Cardiac septum (tissue), 1 donor: ENCODE results near the gene ARL10. TPM values are rescaled to one million over a fixed set of nuclear protein-coding genes. Genes with fewer than 3 reads are reported as not detected.

Experiments
- DNase-seq: peaks from one replicate; pipeline ENCODE4 v3.0.0-alpha.2; 2020; ENCODE audit warnings: low spot score
- intact Hi-C: fragments of 100-400 bp; cut with DNase I; formaldehyde crosslinking; loops from one replicate; pipeline ENCODE4 v1.14.0; 2022
- total RNA-seq: library from RNA; stranded (reverse); fragmentation: NEBNext Ultra II Directional; extraction: Animal tissue kit (Norgen Biotek cat#: 25700); gene quantifications from one replicate; pipeline ENCODE4 v1.2.1, GENCODE V29; 2021
- donor health status: DM: no; HTN: no; CAD: no.

The ARL10 gene
- total RNA-seq, 1 donor from 2014 or later: 11.4 TPM

DNA sequence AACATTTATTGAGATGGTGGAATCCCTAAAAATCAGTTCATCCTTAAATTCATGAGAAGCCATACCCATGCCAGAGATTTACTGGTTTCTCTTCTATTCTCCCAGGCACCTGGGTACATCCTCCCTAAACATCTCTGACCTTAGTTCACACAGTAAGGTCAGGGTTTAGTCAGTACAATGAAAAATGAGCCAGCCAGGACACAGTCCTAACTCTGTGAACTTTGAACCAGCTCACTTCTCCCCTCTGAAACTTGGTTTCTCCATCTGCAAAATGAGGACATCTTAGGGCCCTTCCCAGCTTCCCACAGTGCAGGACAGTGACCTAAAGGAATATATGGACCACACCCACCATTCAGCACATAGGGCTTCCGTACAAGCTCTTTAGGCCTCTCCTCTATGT, 21.2 kb downstream of the ARL10 start:
- intact Hi-C loops: no loop called here
- no peak for DNase-seq

DNA sequence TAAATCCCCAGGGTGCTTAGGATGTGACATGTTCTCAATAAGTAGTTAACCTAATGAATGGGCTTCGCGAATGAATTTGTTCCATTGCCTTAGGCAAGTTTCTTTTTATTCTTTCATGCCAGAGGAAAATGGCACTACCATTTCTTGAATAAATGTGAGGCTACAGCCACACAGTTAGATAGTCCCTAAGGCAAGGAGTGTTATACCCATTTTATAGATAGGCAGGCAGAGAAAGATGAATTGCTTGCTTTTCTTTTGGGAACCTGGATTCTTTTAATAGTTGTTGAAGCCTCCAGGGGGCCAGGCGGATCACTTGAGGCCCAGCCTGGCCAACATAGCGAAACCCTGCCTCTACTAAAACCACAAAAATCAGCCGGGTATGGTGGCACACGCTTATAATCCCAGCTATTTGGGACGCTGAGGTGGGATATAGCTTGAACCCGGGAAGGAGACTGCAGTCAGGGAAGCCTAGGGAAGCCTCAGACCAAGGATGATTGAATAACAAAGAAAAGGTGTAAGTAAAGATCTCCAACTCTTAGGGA, 22.2 kb downstream of the ARL10 start:
- intact Hi-C loops: no loop called here
- no peak for DNase-seq

DNA sequence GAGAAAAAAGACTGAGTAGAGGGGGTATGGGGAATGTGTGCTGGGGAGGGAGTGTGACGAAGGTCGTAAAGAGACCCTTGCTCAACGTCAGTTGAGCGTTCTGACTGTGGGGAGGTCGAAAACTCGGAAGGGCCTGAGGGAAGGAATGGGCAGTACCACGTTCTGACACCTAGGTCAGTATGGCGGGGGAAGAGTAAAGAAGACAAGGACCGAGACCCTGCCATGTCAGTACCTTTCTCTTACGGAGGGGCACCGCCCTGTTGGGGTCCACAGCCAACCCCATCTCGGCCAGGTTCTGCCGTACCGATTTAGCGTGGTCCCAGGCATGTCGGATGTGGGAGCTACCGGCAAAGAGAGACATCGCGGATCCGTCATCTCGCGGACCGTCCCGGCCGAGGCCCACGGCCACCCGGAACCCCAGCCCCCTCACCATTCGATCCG, 22.7 kb downstream of the ARL10 start:
- no peak for DNase-seq
- intact Hi-C loops: loop anchor here (2.0 kb wide), 1 partner anchor 27 kb away; the partner anchor contains the start of gene KIAA1191

DNA sequence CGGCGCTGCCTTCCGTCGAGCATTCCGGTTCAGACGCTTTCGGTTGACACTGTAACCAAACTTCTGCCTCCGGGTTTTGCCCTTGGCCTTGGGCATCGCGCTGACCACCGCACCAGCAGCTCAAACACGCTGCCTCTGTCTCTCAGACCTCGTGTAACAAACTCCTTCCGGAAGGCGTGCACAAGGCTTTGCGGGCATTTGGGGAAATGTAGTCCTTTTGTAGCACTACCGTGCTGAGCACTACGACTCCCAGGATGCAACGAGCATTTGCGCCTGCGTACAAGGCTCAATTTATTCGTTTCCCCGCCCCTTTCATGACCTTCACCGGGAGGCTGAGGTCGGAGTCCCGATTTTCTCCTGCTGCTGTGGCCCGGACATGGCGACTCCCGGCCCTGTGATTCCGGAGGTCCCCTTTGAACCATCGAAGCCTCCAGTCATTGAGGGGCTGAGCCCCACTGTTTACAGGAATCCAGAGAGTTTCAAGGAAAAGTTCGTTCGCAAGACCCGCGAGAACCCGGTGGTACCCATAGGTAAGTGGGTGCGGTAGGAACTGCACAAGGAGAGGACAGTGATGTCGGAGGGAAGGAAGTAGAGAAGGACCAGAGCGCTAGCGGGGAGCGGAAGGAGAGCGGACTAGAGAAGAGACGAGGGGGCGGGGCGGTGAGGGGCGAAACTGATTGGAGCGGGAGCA, 23.3 kb downstream of the ARL10 start, which contains the start of the genes HIGD2A and NOP16:
TSS of gene HIGD2A (plus strand) at position 308 of the 691 bp plus-strand sequence. CDS start at position 377, 69 bp downstream.
TSS of gene NOP16 (minus strand) at position 155 of the 691 bp plus-strand sequence. CDS start at position 96, 59 bp downstream.
- DNase-seq: peak; percentile 98
- intact Hi-C loops: loop anchor here (2.0 kb wide), 1 partner anchor 28 kb away; the partner anchor contains the start of gene KIAA1191

DNA sequence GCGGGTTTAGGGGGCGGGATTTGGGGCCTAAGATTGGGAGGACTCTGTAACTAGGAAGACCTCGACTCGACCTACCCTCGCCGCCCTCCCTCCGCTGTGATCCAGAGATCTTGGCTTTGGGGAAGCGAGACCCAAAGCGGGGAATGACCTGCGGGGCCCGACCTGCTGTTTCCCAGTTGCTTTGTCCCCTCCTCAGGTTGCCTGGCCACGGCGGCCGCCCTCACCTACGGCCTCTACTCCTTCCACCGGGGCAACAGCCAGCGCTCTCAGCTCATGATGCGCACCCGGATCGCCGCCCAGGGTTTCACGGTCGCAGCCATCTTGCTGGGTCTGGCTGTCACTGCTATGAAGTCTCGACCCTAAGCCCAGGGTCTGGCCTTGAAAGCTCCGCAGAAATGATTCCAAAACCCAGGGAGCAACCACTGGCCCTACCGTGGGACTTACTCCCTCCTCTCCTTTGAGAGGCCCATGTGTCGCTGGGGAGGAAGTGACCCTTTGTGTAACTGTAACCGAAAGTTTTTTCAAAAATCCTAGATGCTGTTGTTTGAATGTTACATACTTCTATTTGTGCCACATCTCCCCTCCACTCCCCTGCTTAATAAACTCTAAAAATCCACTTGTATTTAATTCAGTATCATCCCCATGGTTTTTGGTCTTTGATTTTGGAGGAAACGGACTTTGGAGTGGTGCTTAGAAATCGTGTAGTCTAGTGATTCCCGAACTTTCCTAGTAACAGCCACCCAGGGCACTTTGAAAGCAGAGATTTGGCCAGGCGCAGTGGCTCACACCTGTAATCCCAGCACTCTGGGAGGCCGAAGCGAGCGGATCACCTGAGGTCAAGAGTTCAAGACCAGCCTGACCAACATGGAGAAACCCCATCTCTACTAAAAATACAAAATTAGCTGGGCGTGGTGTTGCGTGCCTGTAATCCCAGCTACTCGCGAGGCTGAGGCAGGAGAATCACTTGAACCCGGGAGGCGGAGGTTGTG, 24.1 kb downstream of the ARL10 start:
- DNase-seq: no peak
- intact Hi-C loops: loop anchor here (2.0 kb wide), 1 partner anchor 29 kb away; the partner anchor contains the start of gene KIAA1191

DNA sequence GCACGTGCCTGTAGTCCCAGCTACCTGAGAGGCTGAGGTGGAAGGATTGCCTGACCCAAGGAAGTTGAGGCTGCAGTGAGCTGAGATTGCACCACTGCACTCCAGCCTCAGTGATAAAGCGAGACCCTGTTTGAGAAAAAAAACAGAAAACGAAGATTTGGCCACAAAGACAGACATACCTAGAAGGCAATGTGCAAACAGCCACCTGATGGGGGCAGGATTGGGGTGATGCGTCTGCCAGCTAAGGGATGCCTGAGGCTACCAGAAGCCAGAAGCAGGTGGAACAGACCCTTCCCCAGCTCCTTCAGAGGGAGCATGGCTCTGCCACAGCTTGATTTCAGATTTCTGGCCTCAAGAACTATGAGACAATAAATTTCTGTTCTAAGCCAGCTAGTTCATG, 26.2 kb downstream of the ARL10 start:
- DNase-seq: no peak
- intact Hi-C loops: no loop called here

DNA sequence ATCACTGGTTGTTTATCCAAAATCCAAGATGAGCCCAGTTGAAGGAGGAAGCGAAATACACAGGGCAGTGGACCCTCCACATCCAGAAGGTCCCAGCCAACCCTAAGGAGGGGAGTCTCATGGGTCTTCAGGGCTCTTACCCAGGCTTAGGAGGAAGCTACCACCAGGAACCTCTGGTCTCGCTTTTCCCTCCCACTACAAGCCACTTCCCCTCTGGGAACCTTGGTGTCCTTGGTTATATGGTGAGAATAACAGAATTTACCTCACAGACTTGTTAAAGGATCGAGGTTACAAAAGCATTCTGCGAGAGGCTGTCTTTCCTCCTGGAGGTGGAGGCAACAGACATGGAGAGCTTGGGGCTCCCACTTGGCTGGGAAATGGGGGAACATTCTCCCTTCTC, 26.7 kb downstream of the ARL10 start:
- no peak for DNase-seq
- intact Hi-C loops: no loop called here

DNA sequence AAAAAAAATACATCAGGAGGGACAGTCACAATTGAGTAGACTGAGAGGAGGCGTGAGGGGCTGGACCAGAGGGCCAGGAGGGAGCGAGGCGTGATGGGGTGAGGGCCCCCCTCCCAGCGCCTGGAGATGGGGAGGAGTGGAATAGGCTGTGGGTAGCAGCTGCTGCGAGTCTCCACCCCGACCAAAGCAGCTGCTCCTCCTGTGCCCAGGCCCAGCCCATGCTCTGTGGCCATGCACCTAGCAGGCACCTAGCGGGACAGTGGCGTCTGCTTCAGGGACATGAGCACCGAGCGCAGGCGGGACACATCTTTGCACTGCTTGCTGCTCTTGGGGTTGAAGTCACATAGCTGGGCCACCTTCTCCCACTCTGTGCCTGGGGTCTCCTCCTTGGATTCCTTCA, 27.2 kb downstream of the ARL10 start:
- intact Hi-C loops: no loop called here
- DNase-seq: no peak

DNA sequence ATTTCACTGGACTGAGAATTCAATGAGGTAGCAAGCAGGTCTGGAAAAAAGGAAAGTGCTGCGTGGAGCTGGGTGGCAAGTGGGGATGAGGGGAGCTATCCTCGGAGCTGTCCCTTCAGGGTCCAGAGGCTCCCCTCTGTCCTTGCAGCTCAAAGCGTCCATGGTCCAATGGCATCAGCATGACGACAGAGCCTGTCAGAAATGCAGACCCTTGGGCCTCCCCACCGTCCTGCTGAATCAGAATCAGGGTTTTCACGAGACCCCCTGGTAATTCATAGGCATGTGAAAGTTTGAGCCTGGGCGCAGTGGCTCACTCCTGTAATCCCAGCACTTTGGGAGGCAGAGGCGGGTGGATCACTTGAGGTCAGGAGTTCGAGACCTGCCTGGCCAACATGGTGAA, 28.8 kb downstream of the ARL10 start:
- DNase-seq: no peak
- intact Hi-C loops: no loop called here

DNA sequence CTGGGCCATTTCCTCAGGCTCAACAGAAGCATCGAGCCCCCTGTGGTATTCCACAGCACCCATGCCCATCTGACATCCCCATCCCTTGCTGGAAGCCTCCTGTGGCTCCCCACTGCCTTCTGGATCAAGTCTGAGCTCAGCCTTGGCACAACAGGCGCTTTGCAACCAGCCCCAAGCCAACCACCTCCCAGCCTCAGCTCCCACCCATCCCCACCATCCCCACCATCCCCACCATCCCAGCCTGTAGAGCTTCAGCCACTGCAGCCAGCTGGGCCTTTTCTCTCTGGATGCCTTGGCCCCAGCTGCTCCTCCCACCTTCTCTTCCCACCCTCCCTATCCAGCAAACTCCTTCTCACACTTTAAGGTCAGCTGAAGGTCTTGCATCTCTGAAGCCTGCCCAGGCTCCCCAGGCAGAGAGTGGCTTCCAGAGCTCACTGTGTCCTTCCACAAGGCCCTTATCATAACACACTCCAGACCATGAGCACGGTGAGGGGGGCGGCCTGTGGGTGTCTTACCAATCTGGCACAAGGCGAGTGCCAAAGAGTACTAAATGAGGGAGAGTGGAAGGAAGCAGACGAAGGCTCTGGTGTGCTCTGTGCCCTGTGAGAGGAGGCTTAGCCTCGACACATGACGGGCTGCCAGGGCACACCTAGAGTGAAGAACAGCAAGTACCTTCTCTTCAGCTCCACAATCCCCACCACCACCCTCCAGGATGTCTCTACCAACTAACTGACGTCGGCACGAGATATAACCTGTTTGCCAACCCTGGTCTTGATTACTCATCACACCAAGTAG, 29.8 kb downstream of the ARL10 start:
- no peak for DNase-seq
- intact Hi-C loops: no loop called here

DNA sequence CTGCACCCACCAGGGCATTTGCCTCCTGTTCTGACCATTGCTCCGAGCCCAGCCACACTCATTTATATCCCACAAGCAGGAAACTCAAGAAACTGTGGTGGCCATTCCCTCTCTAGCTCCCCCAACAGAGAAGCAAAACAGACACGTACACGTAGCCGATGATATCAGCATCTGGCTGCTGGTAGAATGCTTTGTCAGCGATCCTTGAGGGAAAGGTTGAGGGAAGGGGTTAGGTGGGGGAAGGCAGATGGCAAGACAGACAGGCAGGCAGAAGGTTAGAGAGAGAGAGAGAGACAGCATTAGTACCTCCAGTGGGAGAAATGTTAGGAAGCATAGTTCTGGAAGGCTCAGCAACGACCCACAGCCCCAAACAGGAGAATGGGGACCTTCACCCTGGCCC, 31.0 kb downstream of the ARL10 start:
- DNase-seq: no peak
- intact Hi-C loops: no loop called here

DNA sequence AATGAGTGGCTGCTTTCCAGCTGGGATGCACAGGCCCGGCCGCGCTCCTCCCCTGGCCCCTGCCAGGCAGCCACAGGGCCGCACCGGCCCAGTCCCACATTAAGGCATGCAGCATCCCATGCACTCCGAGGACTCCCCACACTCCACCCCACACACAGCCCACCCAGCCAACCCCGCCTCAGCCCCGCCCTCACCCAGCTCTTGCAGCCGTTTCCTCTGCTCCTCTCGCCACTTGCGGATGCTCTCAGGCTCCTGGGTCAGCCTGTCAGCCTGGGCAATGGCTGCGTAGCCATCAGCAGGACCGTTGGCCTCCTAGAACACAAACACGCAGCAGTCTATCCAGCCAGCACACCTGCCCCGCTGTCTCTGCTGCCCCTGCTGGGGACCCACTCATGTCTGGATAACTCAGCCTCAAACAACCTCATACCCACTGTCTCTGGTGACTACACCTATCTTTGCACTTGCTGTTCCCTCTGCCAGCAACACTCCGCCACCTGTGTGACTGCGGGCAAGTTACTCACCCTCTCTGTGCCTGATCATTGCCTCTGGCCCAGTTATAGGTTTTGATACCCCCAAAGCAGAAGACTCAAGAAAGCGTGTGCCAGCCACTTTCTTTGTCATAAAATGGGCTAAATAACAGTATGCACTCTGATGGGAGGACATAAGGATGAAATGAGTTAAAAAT, 32.6 kb downstream of the ARL10 start:
- DNase-seq: no peak
- intact Hi-C loops: no loop called here

DNA sequence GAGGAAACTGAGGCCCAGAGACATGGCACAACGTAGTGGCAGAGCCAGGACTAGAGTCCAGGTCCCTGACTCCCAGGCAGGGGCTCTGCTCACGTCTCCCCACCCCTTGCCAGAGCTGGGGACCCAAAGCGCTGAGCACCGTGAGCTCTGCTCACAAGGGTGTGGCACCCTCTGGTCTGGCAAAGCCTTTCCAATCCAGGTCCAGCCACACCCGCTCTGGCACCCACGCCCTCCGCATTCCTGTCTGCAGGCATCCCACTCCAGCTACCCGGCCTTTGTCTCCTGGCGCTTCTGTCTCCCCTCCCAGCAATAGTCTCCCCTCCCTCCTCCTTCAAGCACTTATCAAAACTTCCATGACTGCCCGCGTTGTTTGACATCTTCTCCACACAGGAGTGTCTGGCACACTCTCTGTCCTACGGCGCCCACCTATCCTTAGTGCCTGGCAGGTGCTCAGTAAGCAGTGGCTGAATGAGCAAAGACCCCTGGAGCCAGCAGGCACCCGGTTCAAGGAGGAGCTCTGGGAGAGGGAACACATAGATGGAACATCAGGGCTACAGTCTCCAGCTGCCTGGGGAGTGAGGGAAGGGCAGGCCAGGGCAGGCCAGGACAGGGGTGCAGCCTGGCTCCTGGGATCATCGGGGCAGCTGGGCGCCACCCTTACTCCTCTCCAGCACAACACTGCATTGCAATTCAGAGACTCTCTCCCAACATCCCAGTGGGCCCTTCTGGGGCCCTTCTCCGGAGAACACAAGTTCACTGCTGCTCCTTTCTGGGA, 35.3 kb downstream of the ARL10 start:
- DNase-seq: no peak
- intact Hi-C loops: no loop called here

DNA sequence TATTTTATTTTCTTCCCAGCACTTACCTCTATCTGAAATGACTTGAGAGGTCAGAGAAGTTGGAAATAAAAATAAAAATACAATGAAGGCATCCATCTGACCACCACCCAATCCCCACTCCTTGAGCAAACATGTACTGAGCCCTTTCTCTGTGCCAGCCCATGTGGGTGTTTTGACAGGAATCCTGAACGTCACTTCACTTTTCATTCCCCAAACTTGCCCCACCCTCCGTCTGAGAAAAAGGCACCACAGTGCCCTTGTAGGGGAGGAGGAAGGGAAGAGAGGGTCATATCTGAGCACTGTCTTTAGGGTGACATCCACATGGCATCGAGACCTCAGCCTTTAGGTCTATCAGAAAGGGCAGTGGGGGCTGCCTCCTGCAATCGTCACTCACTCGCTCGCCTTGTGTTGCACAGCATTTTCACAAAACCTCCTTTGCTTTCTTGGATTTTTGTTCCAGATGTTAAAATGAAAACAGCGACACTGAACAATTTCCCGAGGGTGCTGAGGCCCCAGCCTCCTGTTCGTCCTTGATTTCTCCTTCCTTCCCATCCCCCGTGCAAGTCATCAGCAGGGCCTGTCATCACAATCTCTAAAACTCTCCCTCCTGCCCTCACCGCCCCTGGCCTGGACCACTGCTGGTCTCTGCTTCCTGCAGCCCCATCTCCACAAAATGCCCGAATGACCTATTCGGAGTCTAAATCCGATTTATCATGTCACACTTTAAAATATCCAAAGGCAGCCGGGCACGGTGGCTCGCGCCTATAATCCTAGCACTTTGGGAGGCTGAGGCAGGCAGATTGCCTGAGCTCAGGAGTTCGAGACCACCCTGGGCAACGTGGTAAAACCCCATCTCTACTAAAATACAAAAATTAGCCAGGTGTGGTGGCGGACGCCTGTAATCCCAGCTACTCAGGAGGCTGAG, 36.3 kb downstream of the ARL10 start:
- DNase-seq: no peak
- intact Hi-C loops: no loop called here

DNA sequence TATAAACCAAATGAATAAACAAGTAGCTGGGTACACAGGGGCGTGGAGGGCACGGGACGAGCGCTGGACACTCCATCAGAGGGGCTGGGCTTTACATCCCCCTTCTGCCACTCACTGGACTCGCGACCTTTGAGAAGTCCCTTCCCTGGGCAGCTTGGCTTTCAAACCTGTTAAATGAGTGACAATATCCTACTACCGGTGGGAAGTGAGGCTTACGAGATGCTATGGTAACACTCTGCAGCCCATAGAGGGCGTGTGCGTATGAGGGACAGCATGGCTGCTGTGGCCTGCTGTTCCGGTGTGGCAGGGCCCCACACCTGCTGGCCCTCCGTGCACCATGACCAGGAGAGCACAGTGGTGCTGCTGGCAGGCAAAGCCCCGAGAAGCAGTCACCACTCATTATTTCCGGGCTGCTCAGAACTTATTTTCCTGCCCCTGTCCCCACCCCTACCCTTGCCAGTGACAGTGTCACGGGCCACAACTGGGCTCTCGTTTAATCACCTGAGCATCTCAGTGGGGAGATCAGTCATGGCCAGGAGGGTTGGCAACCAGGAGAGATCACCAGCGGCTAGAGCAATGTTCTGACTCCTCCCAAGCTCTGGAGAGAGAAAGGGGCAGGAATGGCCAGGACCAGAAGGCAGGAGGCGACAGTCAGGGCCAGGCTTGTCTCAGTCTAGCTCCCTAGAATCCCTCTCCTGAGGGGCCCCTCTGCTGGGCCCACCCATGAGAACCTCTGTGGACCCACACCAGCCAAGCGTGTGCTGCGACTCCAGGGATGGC, 40.6 kb downstream of the ARL10 start:
- intact Hi-C loops: no loop called here

DNA sequence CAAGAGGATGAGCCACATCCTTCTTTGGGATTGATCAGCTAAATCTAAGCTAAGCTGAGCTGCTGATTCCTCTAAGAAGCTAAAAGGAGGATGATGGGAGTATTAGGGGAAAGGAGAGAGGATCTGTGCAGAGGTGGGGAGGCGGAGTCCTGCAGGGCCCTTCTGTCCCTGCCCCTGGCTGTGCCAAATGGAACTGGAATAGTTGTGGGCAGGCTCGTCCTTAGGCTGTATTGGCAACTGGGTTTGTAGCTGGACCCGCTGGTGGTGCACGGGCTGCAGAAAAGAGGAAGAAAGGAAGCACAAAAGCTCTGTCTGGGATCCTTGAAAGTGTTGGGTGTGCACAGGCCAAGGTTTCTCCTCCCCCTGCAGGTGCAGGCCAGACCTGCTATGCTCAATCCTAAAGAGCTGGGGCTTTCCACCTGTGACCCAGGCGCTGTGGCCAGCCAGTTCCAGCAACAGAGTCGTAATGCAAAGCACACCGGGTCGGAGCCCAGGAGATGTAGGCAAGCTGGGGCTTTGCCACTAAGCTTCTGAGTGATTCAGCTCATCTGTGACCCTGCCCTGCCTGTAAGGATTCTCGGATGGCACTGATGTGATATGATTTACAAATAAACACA, 41.3 kb downstream of the ARL10 start:
- intact Hi-C loops: no loop called here
- DNase-seq: no peak

More for the DNA sequence above, 40.6 kb downstream of the ARL10 start:
- no peak for DNase-seq
